Right kidney (tissue), 1 donor: ENCODE measurements around the gene PTPRG.
"Not testable (repeated sequence)": the region's sequence is repeated elsewhere in the genome, so short reads cannot be mapped to it uniquely, and the experiment has no call there.

Source experiments
- DNase-seq: peaks from one replicate; pipeline ENCODE4 v3.0.0-alpha.2; 2016

PTPRG gene

GRCh38 chr3:61724801-61725200 is 163.4 kb downstream of the PTPRG start:
- DNase-seq: no peak

- DNase-seq: no peak
Measured at GRCh38 chr3:61725851-61726333, 164.5 kb downstream of the PTPRG start.

- DNase-seq: no peak
Measured at GRCh38 chr3:61727435-61727834, 166.1 kb downstream of the PTPRG start.

- DNase-seq: no peak
Measured at GRCh38 chr3:61729038-61729634, 167.8 kb downstream of the PTPRG start.

- no peak for DNase-seq
Measured at GRCh38 chr3:61730056-61730455, 168.7 kb downstream of the PTPRG start.

GRCh38 chr3:61730577-61731231 is 169.3 kb downstream of the PTPRG start:
- DNase-seq: no peak

- no peak for DNase-seq
Measured at GRCh38 chr3:61733000-61733399, 171.6 kb downstream of the PTPRG start.

GRCh38 chr3:61733876-61734275 is 172.5 kb downstream of the PTPRG start:
- no peak for DNase-seq

- no peak for DNase-seq
Measured at GRCh38 chr3:61734749-61735686, 173.6 kb downstream of the PTPRG start.

GRCh38 chr3:61736506-61736905 is 175.1 kb downstream of the PTPRG start:
- no peak for DNase-seq

- DNase-seq: no peak
Measured at GRCh38 chr3:61739640-61740039, 178.3 kb downstream of the PTPRG start.

GRCh38 chr3:61740494-61740893 is 179.1 kb downstream of the PTPRG start:
- DNase-seq: no peak

GRCh38 chr3:61741551-61741950 is 180.2 kb downstream of the PTPRG start:
- DNase-seq: no peak

GRCh38 chr3:61742006-61742405 is 180.6 kb downstream of the PTPRG start:
- no peak for DNase-seq

GRCh38 chr3:61743067-61743466 is 181.7 kb downstream of the PTPRG start:
- DNase-seq: no peak

- DNase-seq: no peak
Measured at GRCh38 chr3:61743686-61744242, 182.4 kb downstream of the PTPRG start.

- no peak for DNase-seq
Measured at GRCh38 chr3:61748288-61748687, 186.9 kb downstream of the PTPRG start.

GRCh38 chr3:61750766-61751165 is 189.4 kb downstream of the PTPRG start:
- no peak for DNase-seq

GRCh38 chr3:61758839-61759238 is 197.5 kb downstream of the PTPRG start:
- DNase-seq: no peak

- not testable (repeated sequence) for DNase-seq
Measured at GRCh38 chr3:61760783-61761182, 199.4 kb downstream of the PTPRG start.

GRCh38 chr3:61761694-61762430 is 200.5 kb downstream of the PTPRG start:
- DNase-seq: no peak
